CD14-positive monocyte (primary cell): Measurements from ENCODE around the gene REEP2. TPM values are rescaled to one million over a fixed set of nuclear protein-coding genes. Genes with fewer than 3 reads are reported as not detected.

Experiments
- DNase-seq, 3 donors: peaks; one replicate each; pipeline ENCODE4 v3.0.0-alpha.2; 2011 to 2022
- H2AFZ ChIP-seq: 2 replicates; pipeline ENCODE4 v1.6.0; 2012; ENCODE audit warnings: mild to moderate bottlenecking, low read depth, low read length, inconsistent platforms; ENCODE audit not compliant: insufficient read depth, poor library complexity, severe bottlenecking
- H3K27ac ChIP-seq, 2 donors: 1 replicate in 1 of 2; 2 replicates in 1 of 2; pipeline ENCODE4 v1.5.1; 2012 to 2013; ENCODE audit warnings: low read length in 2 of 2, control low read depth in 1 of 2, inconsistent platforms in 1 of 2, low read depth in 1 of 2, mild to moderate bottlenecking in 1 of 2
- H3K27me3 ChIP-seq, 2 donors: one replicate each; pipeline versions ENCODE4 v1.6.0 to v1.6.1; 2011 to 2013; ENCODE audit warnings: low read length in 2 of 2; ENCODE audit not compliant: control insufficient read depth in 2 of 2, insufficient read depth in 2 of 2
- H3K36me3 ChIP-seq, 2 donors: replicated peaks in 1 of 2; 1 replicate in 1 of 2; 2 replicates in 1 of 2; pipeline versions ENCODE4 v1.5.1 to v1.6.1; 2012 to 2013; ENCODE audit warnings: low read length in 2 of 2, control low read depth in 1 of 2, inconsistent platforms in 1 of 2, mild to moderate bottlenecking in 1 of 2; ENCODE audit not compliant: insufficient read depth in 2 of 2, control insufficient read depth in 1 of 2
- H3K4me1 ChIP-seq, 2 donors: 1 replicate in 1 of 2; 2 replicates in 1 of 2; pipeline versions ENCODE4 v1.5.1 to v1.6.1; 2012 to 2013; ENCODE audit warnings: low read length in 2 of 2, control low read depth in 1 of 2, inconsistent platforms in 1 of 2, mild to moderate bottlenecking in 1 of 2, moderate library complexity in 1 of 2; ENCODE audit not compliant: insufficient read depth in 2 of 2, control insufficient read depth in 1 of 2
- H3K4me2 ChIP-seq: replicated peaks from 2 replicates; pipeline ENCODE3; 2012; ENCODE audit warnings: low read length, moderate library complexity, mild to moderate bottlenecking; ENCODE audit not compliant: poor library complexity, severe bottlenecking; ENCODE audit errors: extremely low read depth
- H3K4me3 ChIP-seq, 3 experiments: fragments of 200-600 bp in 1 of 3; sonication (generic) in 1 of 3; replicated peaks in 1 of 3; 1 replicate in 2 of 3; 2 replicates in 1 of 3; pipeline ENCODE4 v1.5.1; 2011 to 2013; ENCODE audit warnings: low read length in 3 of 3, mild to moderate bottlenecking in 3 of 3, control low read depth in 2 of 3, low read depth in 2 of 3, inconsistent platforms in 1 of 3, moderate library complexity in 1 of 3
- H3K79me2 ChIP-seq: 2 replicates; pipeline ENCODE4 v1.6.0; 2012; ENCODE audit warnings: mild to moderate bottlenecking, control low read depth, inconsistent platforms, low read length, moderate library complexity; ENCODE audit not compliant: insufficient read depth
- H3K9ac ChIP-seq: 2 replicates; pipeline ENCODE4 v1.6.0; 2017; ENCODE audit warnings: low read length, mild to moderate bottlenecking; ENCODE audit not compliant: insufficient read depth, poor library complexity, severe bottlenecking
- H3K9me3 ChIP-seq, 2 donors: replicated peaks in 1 of 2; 1 replicate in 1 of 2; 2 replicates in 1 of 2; pipeline versions ENCODE4 v1.5.1 to v1.6.1; 2012 to 2013; ENCODE audit warnings: low read length in 2 of 2, control low read depth in 1 of 2; ENCODE audit not compliant: control insufficient read depth in 1 of 2, insufficient read depth in 1 of 2
- H4K20me1 ChIP-seq: 2 replicates; pipeline ENCODE4 v1.6.0; 2012; ENCODE audit warnings: mild to moderate bottlenecking, low read length, control low read depth, moderate library complexity; ENCODE audit not compliant: insufficient read depth
- H3K27ac Mint-ChIP-seq, 7 donors: one replicate each; pipeline ENCODE4 v1.8.0; 2020; ENCODE audit warnings: mild to moderate bottlenecking in 7 of 7, mixed read lengths in 7 of 7, moderate library complexity in 6 of 7, inconsistent platforms in 2 of 7
- H3K27me3 Mint-ChIP-seq, 3 donors: one replicate each; pipeline ENCODE4 v1.8.0; 2021 to 2022; ENCODE audit warnings: low read depth in 3 of 3, mild to moderate bottlenecking in 3 of 3, mixed read lengths in 3 of 3, moderate library complexity in 3 of 3, inconsistent platforms in 1 of 3
- H3K36me3 Mint-ChIP-seq, 2 donors: one replicate each; pipeline ENCODE4 v1.8.0; 2020; ENCODE audit warnings: mixed read lengths in 2 of 2, inconsistent platforms in 1 of 2, mild to moderate bottlenecking in 1 of 2
- H3K4me1 Mint-ChIP-seq: one replicate; pipeline ENCODE4 v1.8.0; 2020; ENCODE audit warnings: mild to moderate bottlenecking, mixed read lengths
- H3K4me3 Mint-ChIP-seq, 2 donors: one replicate each; pipeline ENCODE4 v1.8.0; 2020; ENCODE audit warnings: mild to moderate bottlenecking in 2 of 2, mixed read lengths in 2 of 2, moderate library complexity in 1 of 2
- H3K9me3 Mint-ChIP-seq, 7 donors: one replicate each; pipeline ENCODE4 v1.8.0; 2020 to 2022; ENCODE audit warnings: mixed read lengths in 7 of 7, mild to moderate bottlenecking in 6 of 7, moderate library complexity in 6 of 7, inconsistent platforms in 2 of 7
- CTCF ChIP-seq: fragments of 200-600 bp; IDR thresholded peaks from one replicate; pipeline ENCODE4 v1.8.0; 2022; ENCODE audit warnings: antibody characterized with exemption, mild to moderate bottlenecking
- WGBS: methylation state at CpG from one replicate; pipeline ENCODE4 v1.1.5; 2013; ENCODE audit warnings: missing lambda C conversion rate; ENCODE audit not compliant: insufficient coverage; 5-methylcytosine and 5-hydroxymethylcytosine counted together
- intact Hi-C, 2 donors: fragments of 100-400 bp; cut with micrococcal nuclease; formaldehyde crosslinking; loops; one replicate each; pipeline versions ENCODE4 v1.15.0 to v1.15.1; 2023
- polyA plus RNA-seq, 3 donors: library from polyadenylated mRNA; depleted of rRNA in 1 of 3; unstranded in 2 of 3; stranded (reverse) in 1 of 3; fragments of 300-500 nt in 2 of 3; fragments of >200 nt in 1 of 3; fragmentation: Illumina TruSeq in 2 of 3; gene quantifications; 1 replicate in 2 of 3; 2 replicates in 1 of 3; pipeline ENCODE4 v1.2.3, GENCODE V29; 2012 to 2021

REEP2 gene
- polyA plus RNA-seq, 3 donors, result not detected

GRCh38 chr5:138435943-138436342 is 2.9 kb upstream of the REEP2 start:
- H3K4me2 ChIP-seq, result no peak overlapping the region
- Mint-ChIP-seq H3K27ac (peak overlapping the region in 2 of 7 donors; percentile 8 to 35), H3K9me3 (peaks cover 0 to 5% (median 0%) of the 10 kb centered on the region in 7 donors), H3K27me3 (peaks cover 22 to 38% (median 26%) of the 10 kb centered on the region in 3 donors), H3K4me1 (peaks cover 16% of the 10 kb centered on the region), H3K4me3 (no peak overlapping the region), H3K36me3 (peaks cover 72 to 84% of the 10 kb centered on the region in 2 donors)
- H2AFZ ChIP-seq, result no peak overlapping the region
- H3K27ac ChIP-seq, result no peak overlapping the region
- H3K4me3 ChIP-seq, result no peak overlapping the region
- peaks cover 0 to 27% of the 10 kb centered on the region in 2 donors for H3K27me3 ChIP-seq
- H3K4me1 ChIP-seq, result peaks cover 10 to 14% of the 10 kb centered on the region in 2 donors
- peaks cover 27% of the 10 kb centered on the region for H4K20me1 ChIP-seq
- intact Hi-C loops, result no loop called here
- peaks cover 57 to 72% of the 10 kb centered on the region in 2 donors for H3K36me3 ChIP-seq
- WGBS, result no CpG with 5 or more reads among the region's 5 CpGs
- no peak for TF ChIP-seq CTCF
- no peaks in the 10 kb centered on the region for H3K9me3 ChIP-seq
- DNase-seq, result no peak
- H3K9ac ChIP-seq, result no peak overlapping the region
- no peaks in the 10 kb centered on the region for H3K79me2 ChIP-seq

- no peaks in the 10 kb centered on the region for H3K9me3 ChIP-seq
- intact Hi-C loops, result no loop called here
- H3K4me2 ChIP-seq, result peak overlapping the region; percentile 47
- 73% methylated on average over 9 of the region's 11 CpGs for WGBS
- H3K4me1 ChIP-seq, result peaks cover 10 to 14% of the 10 kb centered on the region in 2 donors
- peaks cover 27% of the 10 kb centered on the region for H4K20me1 ChIP-seq
- peaks cover 0 to 27% of the 10 kb centered on the region in 2 donors for H3K27me3 ChIP-seq
- H3K36me3 ChIP-seq, result peaks cover 37 to 50% of the 10 kb centered on the region in 2 donors
- H3K9me3 Mint-ChIP-seq, result peaks cover 0 to 5% (median 0%) of the 10 kb centered on the region in 7 donors
- H3K4me1 Mint-ChIP-seq, result peaks cover 16% of the 10 kb centered on the region
- H2AFZ ChIP-seq, result no peak overlapping the region
- peak overlapping the region in 1 of 7 donors; percentile 17 for H3K27ac Mint-ChIP-seq
- TF ChIP-seq CTCF, result no peak
- H3K9ac ChIP-seq, result no peak overlapping the region
- H3K4me3 Mint-ChIP-seq, result peak overlapping the region; percentile 41 to 84
- H3K4me3 ChIP-seq, result peak overlapping the region in 1 of 3 experiments; percentile 46
- H3K27me3 Mint-ChIP-seq, result peaks cover 22 to 41% (median 25%) of the 10 kb centered on the region in 3 donors
- no peak for DNase-seq
- peaks cover 52 to 62% of the 10 kb centered on the region in 2 donors for H3K36me3 Mint-ChIP-seq
- no peaks in the 10 kb centered on the region for H3K79me2 ChIP-seq
- H3K27ac ChIP-seq, result no peak overlapping the region
Measured at GRCh38 chr5:138438003-138438723, 694 bp upstream of the REEP2 start.
